CD4-positive, alpha-beta T cell (primary cell): ENCODE measurements around the gene SCNM1. TPM values are rescaled to one million over a fixed set of nuclear protein-coding genes. Genes with fewer than 3 reads are reported as not detected.

Experiments used
- ATAC-seq: fragments of 200-7000 bp; cut with Tn5 transposase; one replicate; pipeline ENCODE4 v1.10.0; 2022; ENCODE audit warnings: mild to moderate bottlenecking; ENCODE audit not compliant: poor library complexity
- CTCF ChIA-PET: fragments of 350-600 bp; sonication (Branson Sonifier 250); formaldehyde crosslinking; loops from one replicate; lab custom pipeline; 2021; ENCODE audit warnings: antibody characterized with exemption, inconsistent platforms; lab: Charles Lee
- POLR2A ChIA-PET: fragments of 350-600 bp; sonication (Branson Sonifier 250); formaldehyde crosslinking; loops from one replicate; lab custom pipeline; 2021; ENCODE audit warnings: antibody characterized with exemption, inconsistent platforms; lab: Charles Lee
- DNase-seq, 14 experiments: peaks; one replicate each; pipeline ENCODE4 v3.0.0-alpha.2; 2013 to 2020; ENCODE audit warnings: mixed read lengths in 2 of 14
- H3K27ac ChIP-seq, 2 donors: one replicate each; pipeline versions ENCODE4 v1.5.1 to v1.7.0; 2013; ENCODE audit warnings: low read length in 2 of 2, low read depth in 1 of 2, mild to moderate bottlenecking in 1 of 2
- H3K27me3 ChIP-seq, 2 experiments: 1 replicate in 1 of 2; 2 replicates in 1 of 2; pipeline versions ENCODE4 v1.6.1 to v1.7.0; 2013; ENCODE audit warnings: low read length in 2 of 2, control low read depth in 1 of 2, mild to moderate bottlenecking in 1 of 2, moderate library complexity in 1 of 2; ENCODE audit not compliant: insufficient read depth in 2 of 2, control insufficient read depth in 1 of 2
- H3K36me3 ChIP-seq: one replicate; pipeline ENCODE4 v1.6.1; 2013; ENCODE audit warnings: low read length, control low read depth; ENCODE audit not compliant: insufficient read depth
- H3K4me1 ChIP-seq: one replicate; pipeline ENCODE4 v1.6.1; 2013; ENCODE audit warnings: low read length, control low read depth; ENCODE audit not compliant: insufficient read depth
- H3K4me3 ChIP-seq: one replicate; pipeline ENCODE4 v1.5.1; 2013; ENCODE audit warnings: mild to moderate bottlenecking, low read length, moderate library complexity
- H3K9me3 ChIP-seq, 2 experiments: 1 replicate in 1 of 2; 2 replicates in 1 of 2; pipeline versions ENCODE4 v1.6.1 to v1.7.0; 2013; ENCODE audit warnings: low read length in 2 of 2, mild to moderate bottlenecking in 2 of 2, control low read depth in 1 of 2, moderate library complexity in 1 of 2; ENCODE audit not compliant: control insufficient read depth in 1 of 2, insufficient read depth in 1 of 2
- H3K27ac Mint-ChIP-seq: one replicate; pipeline ENCODE4 v1.8.0; 2020; ENCODE audit warnings: mixed read lengths
- H3K27me3 Mint-ChIP-seq: one replicate; pipeline ENCODE4 v1.8.0; 2021; ENCODE audit warnings: mixed read lengths
- H3K36me3 Mint-ChIP-seq: one replicate; pipeline ENCODE4 v1.8.0; 2021; ENCODE audit warnings: low read depth, mixed read lengths
- H3K4me1 Mint-ChIP-seq: one replicate; pipeline ENCODE4 v1.8.0; 2021; ENCODE audit warnings: low read depth, mixed read lengths
- H3K4me3 Mint-ChIP-seq: one replicate; pipeline ENCODE4 v1.8.0; 2020; ENCODE audit warnings: mild to moderate bottlenecking, mixed read lengths
- H3K9me3 Mint-ChIP-seq: one replicate; pipeline ENCODE4 v1.8.0; 2020; ENCODE audit warnings: mixed read lengths
- intact Hi-C, 2 experiments: fragments of 100-400 bp; cut with DNase I in 1 of 2; cut with micrococcal nuclease in 1 of 2; formaldehyde crosslinking; loops; one replicate each; pipeline versions ENCODE4 v1.15.1 to v1.9.0; 2023 to 2025; cut with DNase I, micrococcal nuclease
- total RNA-seq, 174 experiments: library from RNA in 2 of 174; stranded (reverse) in 2 of 174; gene quantifications; one replicate each; pipeline ENCODE4 v1.2.3 and lab custom pipeline; 2021 to 2026
- TF ChIP-seq, protein P1 (sequence below): fragments of 200-600 bp; IDR thresholded peaks from one replicate; pipeline ENCODE4 v1.8.0; 2022; ENCODE audit warnings: antibody characterized with exemption, mild to moderate bottlenecking

The SCNM1 gene
- total RNA-seq, 2 experiments from 2014 or later, result 35.2 to 35.7 TPM

- Mint-ChIP-seq H3K4me1 (peaks cover 42% of the 10 kb centered on the region), H3K27me3 (no peaks in the 10 kb centered on the region), H3K9me3 (no peaks in the 10 kb centered on the region), H3K36me3 (peaks cover 31% of the 10 kb centered on the region), H3K27ac (peak within 1 kb of the TSS; percentile 90), H3K4me3 (peak within 1 kb of the TSS; percentile 97)
- ATAC-seq (peak; percentile 90), DNase-seq (peak; percentile 70 to 93 (median 81))
- no peaks in the 10 kb centered on the region for H3K27me3 ChIP-seq
- TF ChIP-seq, protein P1, sequence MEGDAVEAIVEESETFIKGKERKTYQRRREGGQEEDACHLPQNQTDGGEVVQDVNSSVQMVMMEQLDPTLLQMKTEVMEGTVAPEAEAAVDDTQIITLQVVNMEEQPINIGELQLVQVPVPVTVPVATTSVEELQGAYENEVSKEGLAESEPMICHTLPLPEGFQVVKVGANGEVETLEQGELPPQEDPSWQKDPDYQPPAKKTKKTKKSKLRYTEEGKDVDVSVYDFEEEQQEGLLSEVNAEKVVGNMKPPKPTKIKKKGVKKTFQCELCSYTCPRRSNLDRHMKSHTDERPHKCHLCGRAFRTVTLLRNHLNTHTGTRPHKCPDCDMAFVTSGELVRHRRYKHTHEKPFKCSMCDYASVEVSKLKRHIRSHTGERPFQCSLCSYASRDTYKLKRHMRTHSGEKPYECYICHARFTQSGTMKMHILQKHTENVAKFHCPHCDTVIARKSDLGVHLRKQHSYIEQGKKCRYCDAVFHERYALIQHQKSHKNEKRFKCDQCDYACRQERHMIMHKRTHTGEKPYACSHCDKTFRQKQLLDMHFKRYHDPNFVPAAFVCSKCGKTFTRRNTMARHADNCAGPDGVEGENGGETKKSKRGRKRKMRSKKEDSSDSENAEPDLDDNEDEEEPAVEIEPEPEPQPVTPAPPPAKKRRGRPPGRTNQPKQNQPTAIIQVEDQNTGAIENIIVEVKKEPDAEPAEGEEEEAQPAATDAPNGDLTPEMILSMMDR, result no peak
- ChIA-PET POLR2A (interaction anchor here (0.6 to 2.2 kb wide), 30 partner anchors 9 to 909 kb away, joined by 3 to 37 read pairs (median 4); partner anchors contain the start of genes GOLPH3L, LYSMD1, MRPL9 and PI4KB), CTCF (interaction anchor here (1.0 to 1.6 kb wide), 5 partner anchors 11 to 151 kb away, joined by 3 to 6 read pairs (median 4); partner anchors contain the start of gene ZNF687)
- peaks cover 24% of the 10 kb centered on the region for H3K4me1 ChIP-seq
- no peaks in the 10 kb centered on the region for H3K9me3 ChIP-seq
- intact Hi-C loops, result loop anchor here (1.0 to 10.0 kb wide), 3 partner anchors 8 to 155 kb away; partner anchors contain the start of genes PIP5K1A (in 1 of the 2) and RFX5 (in 1 of the 2)
- peak within 1 kb of the TSS; percentile 58 to 73 for H3K27ac ChIP-seq
- H3K4me3 ChIP-seq, result peak within 1 kb of the TSS; percentile 75
- H3K36me3 ChIP-seq, result peaks cover 15% of the 10 kb centered on the region
Measured at GRCh38 chr1:151189637-151190445, 23.9 kb downstream of the SCNM1 start, which contains the start of gene VPS72. TSS of gene VPS72 (minus strand) at chr1:151190197. CDS start at chr1:151190121, 76 bp downstream.

GRCh38 chr1:151192047-151192446 lies 26.1 kb downstream of the SCNM1 start:
- Mint-ChIP-seq H3K9me3 (no peaks in the 10 kb centered on the region), H3K27me3 (peaks cover 4% of the 10 kb centered on the region), H3K27ac (no peak overlapping the region), H3K4me3 (no peak overlapping the region), H3K36me3 (peaks cover 13% of the 10 kb centered on the region), H3K4me1 (peaks cover 42% of the 10 kb centered on the region)
- H3K4me3 ChIP-seq, result no peak overlapping the region
- H3K27ac ChIP-seq, result no peak overlapping the region
- ChIA-PET CTCF (no interaction called here), POLR2A (no interaction called here)
- intact Hi-C loops, result loop anchor here in 1 of 2 experiments (10.0 kb wide), 1 partner anchor 153 kb away; the partner anchor contains the start of gene RFX5
- H3K4me1 ChIP-seq, result peaks cover 30% of the 10 kb centered on the region
- TF ChIP-seq, protein P1, result no peak
- no peak for ATAC-seq
- no peaks in the 10 kb centered on the region for H3K9me3 ChIP-seq
- DNase-seq, result no peak
- peaks cover under 1% of the 10 kb centered on the region for H3K36me3 ChIP-seq
- no peaks in the 10 kb centered on the region for H3K27me3 ChIP-seq

DNA sequence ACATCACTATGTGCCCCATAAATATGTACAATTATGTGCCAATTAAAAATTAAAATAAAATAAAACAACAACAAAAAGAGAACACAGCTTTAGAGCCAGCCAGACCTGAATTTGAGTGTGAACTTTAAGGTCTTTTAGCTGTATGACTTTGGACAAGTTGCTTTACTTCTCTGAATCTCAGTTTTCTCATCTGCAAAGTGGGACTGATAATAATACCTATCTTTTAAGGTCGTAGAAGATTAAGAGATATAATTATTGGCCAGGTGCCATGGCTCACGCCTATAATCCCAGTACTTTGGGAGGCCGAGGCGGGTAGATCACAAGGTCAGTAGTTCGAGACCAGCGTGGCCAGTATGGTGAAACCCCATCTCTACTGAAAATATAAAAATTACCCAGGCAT lies 27.4 kb downstream of the SCNM1 start:
- TF ChIP-seq, protein P1, result no peak
- H3K27me3 ChIP-seq, result no peaks in the 10 kb centered on the region
- H3K27ac ChIP-seq, result no peak overlapping the region
- H3K9me3 ChIP-seq, result no peaks in the 10 kb centered on the region
- Mint-ChIP-seq H3K27ac (no peak overlapping the region), H3K27me3 (peaks cover 4% of the 10 kb centered on the region), H3K36me3 (peaks cover 12% of the 10 kb centered on the region), H3K4me3 (no peak overlapping the region), H3K4me1 (peaks cover 41% of the 10 kb centered on the region), H3K9me3 (no peaks in the 10 kb centered on the region)
- H3K36me3 ChIP-seq, result no peaks in the 10 kb centered on the region
- ChIA-PET CTCF (interaction anchor here (0.7 kb wide), 1 partner anchor 59 kb away, joined by 4 read pairs; no protein-coding TSS in a partner anchor), POLR2A (interaction anchor here (0.6 kb wide), 1 partner anchor 206 kb away, joined by 3 read pairs; no protein-coding TSS in a partner anchor)
- H3K4me3 ChIP-seq, result no peak overlapping the region
- no peak for DNase-seq
- no peak for ATAC-seq
- H3K4me1 ChIP-seq, result peaks cover 34% of the 10 kb centered on the region
- intact Hi-C loops, result loop anchor here in 1 of 2 experiments (10.0 kb wide), 1 partner anchor 151 kb away; the partner anchor contains the start of gene RFX5
